Stimulated activated naive CD8-positive, alpha-beta T cell treated with anti-CD3 and anti-CD28 coated beads, Interleukin-15, Interleukin-2, amounts not matched to agents 100 ng/mL and 50 ng/mL, for 24 hours (primary cell): ENCODE results near the gene KIAA1217.

ENCODE experiments used
- H3K27ac Mint-ChIP-seq: one replicate; pipeline ENCODE4 v1.8.0; 2021; ENCODE audit warnings: mild to moderate bottlenecking, mixed read lengths
- H3K27me3 Mint-ChIP-seq: one replicate; pipeline ENCODE4 v1.8.0; 2021; ENCODE audit warnings: mixed read lengths
- H3K36me3 Mint-ChIP-seq: one replicate; pipeline ENCODE4 v1.8.0; 2021; ENCODE audit warnings: low read depth, mixed read lengths
- H3K4me1 Mint-ChIP-seq: one replicate; pipeline ENCODE4 v1.8.0; 2021; ENCODE audit warnings: low read depth, mixed read lengths
- H3K4me3 Mint-ChIP-seq: one replicate; pipeline ENCODE4 v1.8.0; 2021; ENCODE audit warnings: mild to moderate bottlenecking, mixed read lengths
- H3K9me3 Mint-ChIP-seq: one replicate; pipeline ENCODE4 v1.8.0; 2021; ENCODE audit warnings: mixed read lengths

KIAA1217 gene

DNA sequence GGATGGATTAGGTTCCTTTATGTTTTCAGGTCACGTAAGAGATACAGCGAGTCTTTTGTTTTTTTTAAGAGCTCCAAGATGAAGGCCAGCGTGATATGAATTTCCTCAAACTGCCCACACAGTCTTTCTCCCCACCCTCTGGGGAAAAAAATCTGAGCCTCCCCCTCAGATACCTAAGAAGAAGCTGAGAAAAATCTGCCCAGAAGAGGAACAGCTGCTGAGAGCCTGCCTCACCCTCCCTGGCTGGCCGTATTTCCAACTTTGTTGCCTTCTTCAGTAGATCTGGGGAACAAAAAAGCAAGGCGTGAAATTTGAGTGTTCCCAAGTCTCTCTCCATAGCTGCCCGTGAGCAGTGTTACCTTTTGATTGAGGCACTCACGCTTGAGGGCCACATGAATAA is 208.1 kb downstream of the KIAA1217 start:
- Mint-ChIP-seq H3K36me3 (no peaks in the 10 kb centered on the region), H3K27ac (no peak overlapping the region), H3K9me3 (no peaks in the 10 kb centered on the region)

GRCh38 chr10:24418532-24418931 is 209.6 kb downstream of the KIAA1217 start:
- Mint-ChIP-seq H3K4me3 (no peak overlapping the region), H3K9me3 (no peaks in the 10 kb centered on the region), H3K27me3 (peaks cover 14% of the 10 kb centered on the region), H3K36me3 (no peaks in the 10 kb centered on the region), H3K27ac (no peak overlapping the region), H3K4me1 (no peaks in the 10 kb centered on the region)

More for the DNA sequence above, 208.1 kb downstream of the KIAA1217 start:
- Mint-ChIP-seq H3K4me3 (no peak overlapping the region), H3K27me3 (peaks cover 14% of the 10 kb centered on the region), H3K4me1 (no peaks in the 10 kb centered on the region)

DNA sequence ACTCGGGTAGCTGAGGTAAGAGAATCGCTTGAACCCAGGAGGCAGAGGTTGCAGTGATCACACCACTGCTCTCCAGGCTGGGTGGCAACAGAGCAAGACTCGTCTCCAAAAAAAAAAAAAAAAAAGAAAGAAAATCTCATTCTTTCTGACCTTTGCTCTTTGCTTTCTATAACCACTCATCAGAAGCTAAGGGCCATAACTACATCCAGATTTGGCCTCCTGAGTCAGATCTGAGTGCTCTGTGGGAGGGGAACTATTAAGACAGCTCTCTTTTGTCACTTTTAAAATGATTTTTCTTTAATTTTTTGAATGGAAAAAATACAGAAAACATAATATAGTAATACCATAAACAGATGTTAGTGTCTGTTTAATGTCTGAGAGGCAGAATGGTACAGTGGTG is 210.1 kb downstream of the KIAA1217 start:
- Mint-ChIP-seq H3K4me3 (no peak overlapping the region), H3K27me3 (peaks cover 14% of the 10 kb centered on the region), H3K36me3 (no peaks in the 10 kb centered on the region), H3K4me1 (no peaks in the 10 kb centered on the region), H3K27ac (no peak overlapping the region), H3K9me3 (no peaks in the 10 kb centered on the region)

GRCh38 chr10:24425151-24425550 is 216.2 kb downstream of the KIAA1217 start:
- no peaks in the 10 kb centered on the region for H3K36me3 Mint-ChIP-seq

GRCh38 chr10:24427678-24428409 is 218.9 kb downstream of the KIAA1217 start:
- Mint-ChIP-seq H3K4me1 (no peaks in the 10 kb centered on the region), H3K36me3 (no peaks in the 10 kb centered on the region), H3K9me3 (no peaks in the 10 kb centered on the region)

More at GRCh38 chr10:24425151-24425550, 216.2 kb downstream of the KIAA1217 start:
- peaks cover 9% of the 10 kb centered on the region for H3K27me3 Mint-ChIP-seq
- no peaks in the 10 kb centered on the region for H3K9me3 Mint-ChIP-seq
- no peak overlapping the region for H3K4me3 Mint-ChIP-seq
- no peaks in the 10 kb centered on the region for H3K4me1 Mint-ChIP-seq
- no peak overlapping the region for H3K27ac Mint-ChIP-seq

DNA sequence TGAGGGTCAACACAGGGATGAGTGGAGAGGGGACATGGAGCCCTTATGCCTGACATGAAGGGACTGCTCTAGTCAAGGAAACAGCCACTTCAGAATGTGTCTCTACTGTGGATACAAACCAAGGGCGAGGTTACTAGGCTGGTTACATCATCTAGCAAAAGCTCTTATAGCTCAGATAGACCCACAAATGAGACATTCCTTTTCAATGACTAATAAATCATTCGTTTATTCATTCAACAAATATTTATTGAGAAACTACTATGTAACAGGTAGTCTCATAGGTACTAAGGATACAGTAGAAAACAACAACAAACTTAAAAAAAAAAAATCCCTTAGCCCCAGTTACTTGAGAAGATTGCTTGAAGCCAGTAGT is 219.5 kb downstream of the KIAA1217 start:
- peaks cover 4% of the 10 kb centered on the region for H3K27me3 Mint-ChIP-seq
- H3K27ac Mint-ChIP-seq, result no peak overlapping the region
- no peaks in the 10 kb centered on the region for H3K9me3 Mint-ChIP-seq
- H3K4me3 Mint-ChIP-seq, result no peak overlapping the region
- H3K4me1 Mint-ChIP-seq, result no peaks in the 10 kb centered on the region
- H3K36me3 Mint-ChIP-seq, result no peaks in the 10 kb centered on the region

More at GRCh38 chr10:24427678-24428409, 218.9 kb downstream of the KIAA1217 start:
- peaks cover 4% of the 10 kb centered on the region for H3K27me3 Mint-ChIP-seq
- H3K4me3 Mint-ChIP-seq, result no peak overlapping the region
- H3K27ac Mint-ChIP-seq, result no peak overlapping the region

- no peaks in the 10 kb centered on the region for H3K36me3 Mint-ChIP-seq
- H3K4me3 Mint-ChIP-seq, result no peak overlapping the region
- peaks cover 3% of the 10 kb centered on the region for H3K27me3 Mint-ChIP-seq
- peaks cover 3% of the 10 kb centered on the region for H3K9me3 Mint-ChIP-seq
- no peaks in the 10 kb centered on the region for H3K4me1 Mint-ChIP-seq
- no peak overlapping the region for H3K27ac Mint-ChIP-seq
Measured at GRCh38 chr10:24430591-24430990, 221.7 kb downstream of the KIAA1217 start.

GRCh38 chr10:24432478-24433416 is 223.8 kb downstream of the KIAA1217 start:
- Mint-ChIP-seq H3K4me1 (no peaks in the 10 kb centered on the region), H3K4me3 (no peak overlapping the region), H3K27me3 (peaks cover 9% of the 10 kb centered on the region), H3K36me3 (no peaks in the 10 kb centered on the region), H3K9me3 (peaks cover 4% of the 10 kb centered on the region), H3K27ac (no peak overlapping the region)

- peaks cover 4% of the 10 kb centered on the region for H3K9me3 Mint-ChIP-seq
- H3K36me3 Mint-ChIP-seq, result no peaks in the 10 kb centered on the region
- no peaks in the 10 kb centered on the region for H3K4me1 Mint-ChIP-seq
- peaks cover 9% of the 10 kb centered on the region for H3K27me3 Mint-ChIP-seq
- H3K4me3 Mint-ChIP-seq, result no peak overlapping the region
- no peak overlapping the region for H3K27ac Mint-ChIP-seq
Measured at GRCh38 chr10:24433705-24434104, 224.8 kb downstream of the KIAA1217 start.

DNA sequence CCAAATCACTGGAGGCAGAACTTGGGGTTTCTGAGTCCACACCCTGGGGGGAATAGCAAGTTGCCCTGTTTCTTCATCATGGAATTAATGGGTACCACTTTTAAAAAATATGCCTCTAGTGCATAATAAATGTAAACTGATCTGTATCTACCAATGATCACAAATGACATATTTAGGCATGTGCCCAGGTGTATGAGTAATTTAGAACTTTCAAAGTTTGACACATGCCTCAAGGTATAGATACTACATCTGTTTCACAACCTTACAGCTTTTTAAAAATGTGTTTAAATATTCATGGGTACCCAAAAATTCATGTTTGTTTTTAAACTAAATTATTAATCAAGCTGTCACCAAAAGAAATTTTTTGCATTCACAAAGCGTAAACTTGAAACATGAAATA is 226.0 kb downstream of the KIAA1217 start:
- peaks cover 9% of the 10 kb centered on the region for H3K27me3 Mint-ChIP-seq
- H3K36me3 Mint-ChIP-seq, result no peaks in the 10 kb centered on the region
- no peaks in the 10 kb centered on the region for H3K4me1 Mint-ChIP-seq
- H3K9me3 Mint-ChIP-seq, result peaks cover 4% of the 10 kb centered on the region
- H3K4me3 Mint-ChIP-seq, result no peak overlapping the region
- no peak overlapping the region for H3K27ac Mint-ChIP-seq

- Mint-ChIP-seq H3K36me3 (no peaks in the 10 kb centered on the region), H3K27ac (no peak overlapping the region), H3K4me3 (no peak overlapping the region), H3K9me3 (peaks cover 4% of the 10 kb centered on the region), H3K4me1 (no peaks in the 10 kb centered on the region), H3K27me3 (peaks cover 9% of the 10 kb centered on the region)
Measured at GRCh38 chr10:24435374-24435773, 226.4 kb downstream of the KIAA1217 start.

GRCh38 chr10:24437302-24437701 is 228.4 kb downstream of the KIAA1217 start:
- Mint-ChIP-seq H3K4me1 (no peaks in the 10 kb centered on the region), H3K9me3 (peaks cover 4% of the 10 kb centered on the region), H3K4me3 (no peak overlapping the region), H3K27me3 (peaks cover 13% of the 10 kb centered on the region), H3K27ac (no peak overlapping the region), H3K36me3 (no peaks in the 10 kb centered on the region)

- Mint-ChIP-seq H3K27me3 (peaks cover 20% of the 10 kb centered on the region), H3K4me3 (no peak overlapping the region), H3K4me1 (no peaks in the 10 kb centered on the region), H3K9me3 (peaks cover 4% of the 10 kb centered on the region), H3K36me3 (no peaks in the 10 kb centered on the region), H3K27ac (no peak overlapping the region)
Measured at GRCh38 chr10:24438800-24439199, 229.9 kb downstream of the KIAA1217 start.

DNA sequence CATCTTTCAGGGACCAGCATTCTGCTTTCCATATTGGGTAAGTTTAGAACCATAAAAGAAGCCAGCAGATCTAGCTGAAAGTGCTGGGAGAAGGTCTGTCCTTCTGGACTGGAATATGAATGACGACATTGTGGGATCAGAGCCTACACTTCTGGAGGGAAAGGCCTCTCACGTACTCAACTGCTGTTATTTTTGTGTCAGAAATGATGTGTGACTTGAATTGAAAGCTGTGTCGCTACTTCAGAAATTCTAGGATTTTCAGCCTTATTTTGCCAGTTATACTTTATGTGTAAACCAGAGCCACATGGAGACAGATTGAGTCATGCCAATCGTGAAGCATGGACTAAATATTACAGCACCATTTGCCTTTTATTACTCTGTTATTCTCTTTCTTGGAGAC is 231.0 kb downstream of the KIAA1217 start:
- peaks cover 20% of the 10 kb centered on the region for H3K27me3 Mint-ChIP-seq
- H3K4me3 Mint-ChIP-seq, result no peak overlapping the region
- H3K27ac Mint-ChIP-seq, result no peak overlapping the region
- H3K4me1 Mint-ChIP-seq, result no peaks in the 10 kb centered on the region
- peaks cover 4% of the 10 kb centered on the region for H3K9me3 Mint-ChIP-seq
- no peaks in the 10 kb centered on the region for H3K36me3 Mint-ChIP-seq
